ENCODE measurements around the gene FHIT.

GRCh38 chr3:61132062-61132461, 119.2 kb downstream of the FHIT start:
- TF ChIP-seq CTCF (IDR thresholded peaks at IDR 0.05) (no peak), EP300 (IDR thresholded peaks at IDR 0.05) (no peak)
